ENCODE results near the gene DSC1.
"Not testable (repeated sequence)": the region's sequence is repeated elsewhere in the genome, so short reads cannot be mapped to it uniquely, and the experiment has no call there.

Gene DSC1

GRCh38 chr18:31162825-31163435, at the start of gene DSC1:
Gene DSC1 (minus strand): TSS chr18:31162856. CDS start chr18:31162594, 262 bp downstream.
- no peak for DNase-seq (ENCODE audit: low read depth)

- no peak for DNase-seq (ENCODE audit: low read depth)
Measured at GRCh38 chr18:31211047-31211446, 48.4 kb upstream of the DSC1 start.

GRCh38 chr18:31209041-31209440, 46.4 kb upstream of the DSC1 start:
- no peak for DNase-seq (ENCODE audit: low read depth)

- no peak for DNase-seq (ENCODE audit: low read depth)
Measured at GRCh38 chr18:31207391-31207790, 44.7 kb upstream of the DSC1 start.

GRCh38 chr18:31206787-31207381, 44.2 kb upstream of the DSC1 start:
- no peak for DNase-seq (ENCODE audit: low read depth)

GRCh38 chr18:31206071-31206470, 43.4 kb upstream of the DSC1 start:
- no peak for DNase-seq (ENCODE audit: low read depth)

GRCh38 chr18:31205273-31205672, 42.6 kb upstream of the DSC1 start:
- no peak for DNase-seq (ENCODE audit: low read depth)

GRCh38 chr18:31204833-31205232, 42.2 kb upstream of the DSC1 start:
- DNase-seq (ENCODE audit: low read depth) = no peak

GRCh38 chr18:31204166-31204565, 41.5 kb upstream of the DSC1 start:
- DNase-seq (ENCODE audit: low read depth) = no peak

GRCh38 chr18:31203794-31204148, 41.1 kb upstream of the DSC1 start:
- DNase-seq (ENCODE audit: low read depth) = no peak

GRCh38 chr18:31203096-31203793, 40.6 kb upstream of the DSC1 start:
- DNase-seq (ENCODE audit: low read depth) = no peak

- DNase-seq (ENCODE audit: low read depth) = no peak
Measured at GRCh38 chr18:31199190-31199769, 36.6 kb upstream of the DSC1 start.

- DNase-seq (ENCODE audit: low read depth) = no peak
Measured at GRCh38 chr18:31197676-31198075, 35.0 kb upstream of the DSC1 start.

GRCh38 chr18:31195063-31195462, 32.4 kb upstream of the DSC1 start:
- DNase-seq (ENCODE audit: low read depth) = no peak

GRCh38 chr18:31192086-31192776, 29.6 kb upstream of the DSC1 start:
- no peak for DNase-seq (ENCODE audit: low read depth)

GRCh38 chr18:31190919-31191318, 28.3 kb upstream of the DSC1 start:
- DNase-seq (ENCODE audit: low read depth) = no peak

GRCh38 chr18:31189757-31190156, 27.1 kb upstream of the DSC1 start:
- DNase-seq (ENCODE audit: low read depth) = no peak

GRCh38 chr18:31185186-31185950, 22.7 kb upstream of the DSC1 start:
- no peak for DNase-seq (ENCODE audit: low read depth)

GRCh38 chr18:31183302-31183701, 20.6 kb upstream of the DSC1 start:
- no peak for DNase-seq (ENCODE audit: low read depth)

- not testable (repeated sequence) for DNase-seq (ENCODE audit: low read depth)
Measured at GRCh38 chr18:31177369-31177768, 14.7 kb upstream of the DSC1 start.

- no peak for DNase-seq (ENCODE audit: low read depth)
Measured at GRCh38 chr18:31176531-31176930, 13.9 kb upstream of the DSC1 start.
